NCI-H82 (cell line): Measurements from ENCODE around the gene DENND1A.

Experiments used
- DNase-seq: peaks from one replicate; lab custom pipeline; 2025; lab: John Stamatoyannopoulos, UW

DENND1A gene

DNA sequence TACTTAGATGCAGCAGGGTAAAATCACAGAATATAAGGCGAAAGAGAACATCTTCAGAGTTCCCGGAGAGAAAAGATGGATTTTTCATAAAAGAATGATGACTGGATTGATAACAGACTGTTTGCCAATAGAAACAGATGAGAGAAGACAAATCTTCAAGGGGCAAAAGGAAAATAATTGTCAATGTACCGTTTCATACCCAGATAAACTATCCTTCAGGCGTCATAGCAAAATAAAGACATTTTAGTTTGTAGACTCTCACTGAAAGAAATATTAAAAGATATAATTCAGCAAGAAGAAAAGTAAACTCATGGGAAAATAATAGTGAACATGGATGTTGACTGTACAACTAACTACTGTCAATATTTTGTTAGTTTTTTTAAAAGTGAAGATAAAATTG, 399.7 kb downstream of the DENND1A start:
- DNase-seq, result no peak

DNA sequence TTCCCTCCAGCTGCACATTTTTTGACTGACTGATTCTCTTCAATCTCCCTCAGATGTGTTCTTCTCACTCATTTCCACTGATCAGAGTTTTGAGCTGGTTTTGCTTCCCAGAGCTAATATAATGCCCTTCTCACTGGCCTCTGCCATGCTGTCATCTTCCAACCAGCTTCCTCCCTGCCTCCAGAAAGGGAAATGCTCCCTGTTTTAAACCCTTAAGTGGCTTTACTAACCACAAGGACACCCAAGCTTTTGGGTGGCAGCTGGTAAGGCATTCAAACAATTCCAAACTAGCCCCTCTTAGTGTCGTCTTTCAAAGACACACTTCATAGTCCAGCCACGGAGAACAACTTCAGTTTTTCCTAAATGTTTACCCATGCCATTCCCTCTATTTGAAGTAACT, 401.4 kb downstream of the DENND1A start:
- peak; percentile 77 for DNase-seq

DNA sequence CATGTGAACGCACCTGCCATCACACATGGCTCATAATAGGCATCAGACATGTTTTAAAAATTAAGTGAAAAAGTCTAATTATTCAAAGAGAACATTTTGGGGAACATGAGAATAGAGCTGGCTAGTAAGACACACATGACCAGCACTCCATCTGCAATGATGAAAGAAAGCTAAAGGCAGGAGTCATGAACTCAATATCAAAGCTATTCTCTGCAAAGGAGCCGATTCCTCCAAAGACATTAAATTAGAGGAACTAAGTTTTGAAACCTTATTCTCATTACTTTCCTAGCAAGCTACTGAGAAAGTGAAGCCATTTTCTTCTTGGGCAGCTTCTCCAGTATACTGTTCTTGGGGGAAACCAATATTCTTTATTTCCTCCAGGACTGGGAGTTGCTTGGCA, 401.9 kb downstream of the DENND1A start:
- DNase-seq, result no peak

DNA sequence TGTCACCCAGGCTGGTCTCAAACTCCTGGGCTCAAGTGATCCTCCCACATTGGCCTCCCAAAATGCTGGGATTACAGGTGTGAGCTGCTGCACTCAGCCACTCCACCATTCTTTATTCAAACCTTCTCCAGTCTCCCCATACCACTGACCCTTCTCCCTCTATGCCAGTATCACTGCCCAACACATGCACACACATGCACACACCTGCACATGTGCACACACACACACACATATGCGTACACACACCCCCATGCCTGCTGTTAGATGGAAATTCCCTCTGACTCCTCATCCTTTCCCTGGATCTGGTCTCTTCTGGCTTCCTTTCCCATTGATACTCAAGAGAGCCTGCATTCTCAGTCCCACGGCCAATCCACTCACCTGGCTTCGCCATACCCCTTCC, 404.0 kb downstream of the DENND1A start:
- DNase-seq, result no peak

DNA sequence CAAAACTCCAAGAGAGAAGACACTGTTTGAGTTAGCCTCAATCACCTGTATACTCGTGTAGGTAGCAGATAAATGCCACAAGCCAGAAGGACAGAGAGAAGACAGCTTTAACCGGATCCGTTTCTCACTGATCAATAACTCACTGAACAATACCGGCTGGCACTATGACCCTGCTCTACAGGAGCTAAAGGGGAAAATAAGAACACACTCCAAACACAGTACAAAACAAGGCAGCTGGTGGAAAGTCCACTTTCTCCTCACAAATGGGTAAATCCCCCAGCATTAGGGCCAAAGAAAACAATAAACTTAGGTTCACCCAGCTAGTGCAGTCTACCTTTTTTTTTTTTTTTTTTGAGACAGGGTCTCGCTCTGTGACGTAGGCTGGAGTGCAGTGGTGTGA, 404.5 kb downstream of the DENND1A start:
- no peak for DNase-seq

DNA sequence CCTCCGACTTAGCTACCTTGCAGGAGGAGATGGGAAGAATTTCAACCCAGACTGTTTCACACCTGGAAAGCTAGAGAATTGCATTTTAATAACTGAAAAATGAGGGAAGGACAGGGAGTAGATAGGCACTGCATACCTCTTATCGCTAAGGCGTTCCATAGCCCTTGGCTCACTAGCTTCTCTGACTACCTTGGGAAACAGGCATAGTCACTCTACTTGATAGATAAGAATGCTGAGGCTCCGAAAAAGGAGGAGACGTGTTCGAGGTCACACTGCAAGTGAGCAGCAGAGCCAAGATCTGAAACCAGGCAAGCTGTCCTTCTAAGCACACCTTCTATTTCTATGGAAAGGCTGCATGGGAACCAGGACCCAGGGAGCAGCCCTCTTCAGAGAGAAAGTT, 405.1 kb downstream of the DENND1A start:
- no peak for DNase-seq

DNA sequence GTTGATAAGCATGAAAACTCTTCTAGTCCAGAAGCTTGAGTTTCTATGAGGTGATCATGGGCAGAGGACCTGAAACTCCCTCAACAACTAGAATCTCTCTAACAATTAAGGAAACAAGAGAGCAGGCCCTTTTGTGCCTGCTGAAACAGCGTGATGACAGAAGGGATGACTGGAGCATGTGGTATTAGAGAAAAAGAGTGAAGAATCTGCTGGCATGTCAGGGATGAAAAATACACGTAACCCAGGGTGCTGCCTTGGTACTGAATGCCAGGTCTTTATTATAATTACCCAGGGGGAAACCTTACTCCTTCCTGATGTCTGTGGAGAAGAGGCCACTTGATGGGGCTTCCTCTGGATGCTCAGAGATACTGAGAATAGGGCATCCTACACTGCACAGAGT, 406.1 kb downstream of the DENND1A start:
- no peak for DNase-seq

DNA sequence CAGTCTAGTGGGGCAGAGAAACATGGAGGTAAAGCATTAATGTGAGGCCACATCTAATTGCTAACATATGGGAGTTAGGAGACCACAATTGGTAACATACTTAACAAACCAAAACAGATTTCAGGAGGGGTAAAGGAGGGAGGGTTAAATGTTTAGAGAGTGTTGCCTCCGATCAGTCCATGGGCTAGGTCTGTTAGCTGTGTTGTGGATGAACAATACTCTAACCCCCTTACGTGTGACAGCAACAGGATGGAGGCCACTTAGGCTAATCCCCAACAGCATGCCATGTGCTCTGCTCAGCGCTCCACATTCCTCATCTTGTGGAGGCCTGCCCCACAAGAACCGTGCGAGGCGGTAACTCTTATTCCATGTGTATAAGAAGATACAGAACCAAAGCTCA, 406.9 kb downstream of the DENND1A start:
- peak; percentile 56 for DNase-seq

DNA sequence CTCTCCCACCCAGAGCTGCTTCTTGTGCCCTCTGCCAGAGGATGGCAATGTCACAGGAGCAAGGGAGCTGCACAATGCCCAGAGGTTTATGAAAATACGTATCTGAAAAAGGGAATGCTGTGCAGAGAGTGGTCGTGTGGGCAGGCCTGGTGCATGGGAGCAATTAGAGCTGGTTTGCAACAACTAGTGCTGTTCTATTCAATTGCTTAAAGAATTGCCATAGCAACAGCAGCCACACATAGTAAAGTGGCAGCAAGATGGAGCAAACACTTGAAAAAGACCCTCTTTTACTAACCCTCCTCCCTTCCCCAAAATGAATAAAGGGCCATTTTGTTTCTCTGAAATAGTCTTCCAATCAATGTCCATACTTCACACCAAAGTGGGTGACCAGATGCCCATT, 407.7 kb downstream of the DENND1A start:
- DNase-seq, result no peak

DNA sequence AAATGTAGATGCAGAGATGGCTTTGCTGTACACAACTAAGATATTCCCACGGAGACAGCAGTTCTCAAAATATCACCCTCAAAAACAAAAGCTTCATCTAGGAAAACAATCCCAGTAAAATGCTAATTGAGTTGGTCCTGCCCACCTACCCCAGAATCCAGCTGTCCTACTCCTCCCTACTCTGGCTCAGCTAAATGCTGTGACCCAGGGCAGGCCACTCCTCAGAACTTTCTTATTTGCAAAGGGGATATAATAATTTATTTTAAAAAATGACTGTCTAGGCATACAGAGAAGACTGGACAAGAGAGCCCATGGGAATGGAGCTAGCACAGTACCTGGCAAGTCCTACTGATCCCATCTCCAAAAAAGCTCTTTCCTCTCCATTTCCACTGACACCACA, 411.6 kb downstream of the DENND1A start:
- DNase-seq, result no peak

DNA sequence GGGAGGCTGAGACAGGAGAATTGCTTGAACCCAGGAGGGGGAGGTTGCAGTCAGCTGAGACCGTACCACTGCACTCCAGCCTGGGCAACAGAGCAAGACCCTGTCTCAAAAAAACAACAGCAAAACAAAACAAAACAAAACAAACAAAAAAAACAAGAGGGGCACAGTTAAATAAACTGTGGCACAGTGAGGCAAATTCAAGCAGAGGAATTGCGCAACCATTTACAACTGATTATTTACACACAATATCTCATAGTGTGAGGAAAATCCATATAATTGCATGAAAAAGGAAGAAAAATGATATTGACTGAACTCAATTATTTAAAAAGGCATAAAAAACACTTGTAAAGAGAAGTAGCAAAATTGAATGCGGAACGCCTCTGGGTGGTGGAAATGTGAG, 412.4 kb downstream of the DENND1A start:
- DNase-seq, result no peak

DNA sequence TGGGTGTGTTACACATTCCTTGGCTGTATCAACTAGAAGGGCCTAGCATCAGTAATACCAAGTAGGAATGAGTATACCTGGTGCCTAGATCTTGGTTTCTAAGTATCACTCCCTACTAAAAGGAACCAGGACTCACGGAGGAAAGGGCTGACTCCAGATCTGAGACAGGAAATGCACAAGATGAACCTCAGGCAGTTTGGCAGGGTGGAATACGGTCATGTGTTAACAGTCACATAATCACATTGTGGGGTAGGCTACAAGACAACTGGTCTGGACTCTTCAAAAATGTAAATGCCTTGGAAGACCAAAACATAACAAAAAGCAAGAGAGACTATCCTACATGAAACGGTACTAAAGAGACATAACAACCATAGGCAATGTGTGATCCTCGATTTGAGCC, 415.2 kb downstream of the DENND1A start:
- DNase-seq, result no peak

DNA sequence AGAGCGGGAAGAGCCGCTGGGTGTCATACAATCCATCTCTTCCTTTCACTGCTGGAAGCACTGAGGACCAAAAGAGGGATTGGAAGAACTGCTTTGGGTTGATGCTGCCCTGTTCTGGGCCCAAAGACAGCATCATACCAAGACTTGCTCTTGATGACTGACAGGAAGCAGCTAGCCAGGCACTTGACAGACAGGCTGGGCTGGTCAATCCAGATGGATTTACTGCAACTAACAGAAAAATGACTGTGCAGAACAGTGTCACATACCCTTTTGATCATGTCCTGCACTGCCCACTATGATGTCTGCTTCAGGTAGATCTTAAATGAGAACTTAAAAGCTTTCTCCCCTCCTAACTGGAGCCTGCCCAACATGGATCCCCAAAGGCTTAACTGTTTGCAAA, 416.4 kb downstream of the DENND1A start:
- no peak for DNase-seq

DNA sequence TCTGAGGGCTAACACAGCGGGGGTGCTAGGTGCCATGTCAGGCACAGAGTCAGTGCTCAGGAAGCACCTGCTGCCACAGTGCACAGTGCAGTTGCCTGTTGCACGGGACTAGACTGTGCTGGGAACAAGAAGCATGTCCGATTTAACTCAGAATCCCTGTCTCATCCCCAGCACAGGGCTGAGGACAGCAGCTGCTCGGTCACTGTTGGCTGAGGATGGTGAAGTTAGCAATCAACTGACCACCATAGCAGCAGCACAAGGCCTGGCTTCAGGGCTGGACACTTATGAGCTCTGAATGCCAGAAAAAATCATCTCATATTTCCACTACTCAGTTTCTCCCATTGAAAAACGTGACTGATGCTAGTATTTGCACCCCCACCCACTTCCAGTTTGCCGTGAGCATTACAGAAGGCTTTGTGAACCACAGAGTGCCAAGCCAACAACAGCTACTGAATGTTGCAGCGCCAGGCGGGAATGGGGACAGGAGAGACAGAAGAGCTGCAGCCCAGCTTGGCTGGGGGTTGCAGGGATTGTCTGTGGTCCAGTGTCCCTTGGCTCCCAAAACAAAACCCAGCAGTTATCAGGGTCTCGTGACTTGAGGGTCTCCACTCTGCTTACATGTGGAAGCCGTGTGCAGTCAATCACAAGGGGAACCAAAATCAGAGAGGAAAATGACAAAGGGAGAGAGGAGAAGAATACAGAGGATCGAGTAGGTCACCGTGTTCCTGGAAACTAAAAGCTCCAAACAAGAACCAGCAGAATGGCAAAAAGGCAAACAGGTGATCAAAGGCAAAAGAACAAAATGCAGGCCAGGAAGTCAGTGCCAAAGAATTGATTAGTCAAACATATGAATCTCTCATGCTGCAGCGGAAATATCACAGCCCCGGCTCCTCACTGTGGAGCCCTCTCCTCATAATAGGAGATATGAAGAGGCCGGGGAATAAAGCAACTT, 418.3 kb downstream of the DENND1A start:
- DNase-seq, result no peak

DNA sequence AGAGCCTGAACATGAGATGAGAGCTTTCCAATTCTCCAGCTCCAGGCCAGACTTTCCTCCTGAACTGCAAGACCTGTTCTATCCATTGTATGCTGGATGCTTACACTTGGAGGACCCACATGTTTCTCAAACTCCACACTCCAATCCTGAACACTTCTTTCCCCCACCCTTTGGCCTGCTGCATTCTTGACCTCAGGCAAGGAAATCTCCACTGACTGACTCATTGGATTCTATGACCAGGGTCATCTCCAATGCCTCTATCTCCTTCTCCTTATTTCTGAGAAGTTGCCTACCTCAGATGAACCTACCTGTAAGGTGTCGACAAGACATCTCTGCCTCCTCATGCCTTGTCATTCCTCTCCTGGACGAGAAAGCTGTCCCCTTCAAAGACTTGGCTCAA, 420.3 kb downstream of the DENND1A start:
- no peak for DNase-seq

DNA sequence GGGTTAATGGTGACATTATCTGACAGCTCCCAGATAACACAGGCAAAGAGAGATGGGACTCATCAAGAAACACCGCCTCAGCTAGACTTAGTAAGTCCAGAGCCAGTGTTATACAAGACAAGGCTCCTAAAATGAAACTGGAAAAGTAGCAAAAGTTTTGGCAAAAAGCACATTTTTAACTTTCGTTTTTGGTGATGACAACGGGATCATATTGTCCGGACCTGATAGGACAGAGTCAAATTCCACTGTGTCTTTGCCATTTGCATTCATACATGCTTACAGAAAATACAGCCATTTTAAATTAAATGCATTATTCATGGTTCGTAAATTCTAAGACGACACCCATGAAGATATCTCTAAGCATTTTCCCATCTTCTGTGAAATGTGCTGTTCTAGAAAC, 421.9 kb downstream of the DENND1A start:
- no peak for DNase-seq

DNA sequence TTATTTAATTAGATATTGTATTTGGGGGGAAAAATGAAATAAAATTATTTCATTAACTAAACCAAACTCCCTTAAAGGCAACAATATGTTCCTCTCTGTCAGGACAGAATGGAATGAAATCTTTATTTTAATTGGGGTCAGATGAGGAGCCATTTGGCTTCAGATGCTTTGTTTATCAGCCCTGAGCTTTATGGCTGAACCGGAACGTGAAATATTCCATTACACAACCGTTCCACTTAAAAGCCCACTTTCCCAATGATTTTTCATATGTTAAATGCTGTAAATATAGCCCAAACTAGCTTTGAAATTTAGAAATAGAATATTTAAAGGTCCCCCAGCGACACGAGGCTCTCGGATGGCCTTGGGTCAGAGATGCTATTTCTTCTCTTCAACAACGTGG, 424.4 kb downstream of the DENND1A start:
- DNase-seq, result no peak

DNA sequence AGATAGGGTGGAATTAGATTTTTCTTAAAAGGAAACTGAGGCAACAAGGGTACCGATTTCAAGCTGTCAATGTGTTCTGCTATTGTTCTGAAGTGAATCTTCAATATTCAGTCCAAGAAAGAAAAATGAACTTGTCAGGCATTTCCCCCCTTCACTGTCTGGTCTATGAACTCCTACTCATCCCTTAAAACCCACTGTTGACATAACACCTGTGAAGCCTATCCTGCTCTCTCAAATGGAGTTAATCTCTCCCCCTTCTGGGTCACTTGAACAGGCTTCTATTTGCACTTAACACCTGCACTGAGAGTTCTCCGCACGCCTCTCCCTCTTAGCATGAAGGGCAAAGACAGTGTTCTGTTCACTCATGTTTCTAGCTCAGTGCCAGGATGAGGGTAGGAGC, 429.6 kb downstream of the DENND1A start:
- DNase-seq, result no peak

DNA sequence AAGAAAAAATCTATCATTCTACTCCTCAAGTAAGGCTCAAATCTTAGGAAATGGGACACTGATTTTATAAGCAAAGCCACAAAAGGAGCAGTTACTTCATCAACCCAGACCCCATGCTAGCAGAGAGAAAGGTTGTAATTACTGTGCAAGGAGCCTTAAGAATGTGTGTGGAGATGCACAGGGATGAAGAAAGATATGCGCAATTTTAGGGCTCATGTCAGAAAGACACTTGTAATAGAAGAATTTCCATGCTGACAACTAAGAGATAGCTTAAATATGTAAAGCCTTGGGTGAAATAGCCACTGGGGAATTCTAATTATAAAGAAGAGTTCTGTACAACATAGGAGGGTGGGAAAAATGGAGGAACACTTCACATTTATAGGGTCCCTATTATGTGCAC, 432.1 kb downstream of the DENND1A start:
- no peak for DNase-seq

DNA sequence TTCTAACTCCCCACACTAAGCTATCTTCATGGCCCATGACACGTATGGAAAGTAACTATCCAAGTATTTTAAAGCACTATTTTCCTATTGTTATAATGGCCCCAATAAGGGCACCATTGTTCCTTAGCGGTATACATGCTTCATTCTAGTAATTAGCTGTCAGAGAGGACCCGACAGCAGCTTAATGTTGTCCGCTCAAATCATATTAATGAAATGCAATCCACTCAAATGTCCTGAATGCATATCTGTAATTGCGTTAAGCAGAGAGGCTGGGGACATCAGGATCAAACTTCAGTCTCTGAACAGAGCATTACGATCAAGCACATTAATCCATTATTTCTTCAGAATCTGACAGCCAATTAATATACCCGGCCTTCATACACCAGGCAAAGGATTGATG, 434.2 kb downstream of the DENND1A start:
- DNase-seq, result peak; percentile 60

DNA sequence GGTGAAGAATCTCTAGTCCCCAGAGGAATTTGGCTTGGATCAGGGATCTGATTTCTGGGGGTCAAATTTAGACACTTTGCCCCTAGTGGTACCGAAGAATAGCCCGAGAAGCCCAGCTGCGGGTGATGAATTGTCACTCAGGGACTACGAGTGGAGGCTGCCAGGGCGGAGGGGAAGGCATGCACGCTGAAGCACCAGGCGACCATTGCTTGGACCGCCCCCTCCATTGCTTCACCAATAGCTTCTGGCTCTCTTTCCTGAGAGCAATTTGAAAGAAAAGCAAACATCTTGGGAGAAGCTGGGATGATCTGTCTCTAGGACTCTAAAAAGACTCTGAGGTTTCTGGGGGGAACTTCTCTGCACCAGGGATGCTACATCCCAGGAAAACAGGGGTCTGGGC, 436.3 kb downstream of the DENND1A start:
- no peak for DNase-seq

DNA sequence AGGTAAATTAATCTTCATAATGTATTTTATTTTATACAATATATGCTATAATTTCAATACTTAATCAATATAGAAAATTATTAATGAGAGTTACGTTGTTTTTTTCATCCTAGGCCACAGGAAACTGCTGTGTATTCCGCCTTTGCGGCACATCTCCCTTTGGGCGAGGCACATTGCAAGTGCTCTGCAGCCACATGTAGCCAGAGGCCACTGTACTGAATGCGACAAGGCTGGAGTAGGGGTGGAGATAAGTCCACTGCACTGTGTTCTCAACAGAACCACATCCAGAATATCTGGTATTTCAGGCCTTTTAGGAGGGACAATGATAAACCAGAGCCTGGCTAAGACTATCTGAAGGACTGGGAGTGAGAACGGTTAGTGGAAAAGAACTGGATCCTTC, 439.2 kb downstream of the DENND1A start:
- DNase-seq, result no peak

DNA sequence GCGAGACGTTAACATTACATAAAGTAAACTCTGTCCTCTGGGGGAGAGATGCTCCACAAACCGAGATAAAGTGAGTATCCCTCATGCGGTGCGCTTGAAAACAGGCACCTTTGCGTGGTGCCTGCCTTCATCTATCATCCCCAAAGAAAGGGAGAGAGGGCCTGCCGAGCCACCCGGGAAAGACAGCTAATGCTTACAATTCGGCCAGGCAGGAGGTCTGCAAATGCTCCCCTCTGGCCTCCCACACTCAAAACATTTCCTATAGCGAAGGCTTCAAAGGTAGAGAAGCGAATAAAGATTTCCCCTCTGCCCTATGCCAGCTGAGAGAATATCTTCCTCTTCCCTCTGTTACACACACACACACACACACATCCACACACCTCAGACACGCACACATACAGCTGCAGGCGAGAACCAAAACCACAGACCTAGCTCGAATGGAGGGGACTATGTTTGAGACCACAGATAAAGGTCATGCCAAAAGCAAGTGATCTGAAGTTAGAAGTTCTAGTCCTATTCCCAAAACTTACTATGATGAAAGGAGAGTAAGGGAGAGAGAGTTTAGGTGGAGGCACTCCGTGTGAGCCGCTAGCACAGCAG, 441.1 kb downstream of the DENND1A start:
- no peak for DNase-seq
